Pancreas (tissue), 10 donors: ENCODE results near the gene GALNT1. TPM values are rescaled to one million over a fixed set of nuclear protein-coding genes. Genes with fewer than 3 reads are reported as not detected.

Experiments used
- ATAC-seq, 4 donors: fragments of 200-7000 bp; cut with Tn5 transposase; one replicate each; pipeline versions ENCODE4 v1.8.0 to v1.9.1; 2020; ENCODE audit warnings: mild to moderate bottlenecking in 4 of 4, moderate library complexity in 4 of 4
- DNase-seq, 6 donors: peaks; one replicate each; pipeline ENCODE4 v3.0.0-alpha.2; 2020
- FAIRE-seq: peaks from 2 replicates; lab custom pipeline; 2012; peaks lifted over from hg19 to GRCh38; lab: Jason Lieb, UNC
- H3K27ac ChIP-seq, 4 donors: fragments of 200-600 bp; sonication (generic); 1 replicate in 3 of 4; 2 replicates in 1 of 4; pipeline versions ENCODE4 v1.5.0 to v1.8.0; 2020
- H3K27me3 ChIP-seq, 4 donors: fragments of 200-600 bp; one replicate each; pipeline ENCODE4 v1.8.0; 2021
- H3K36me3 ChIP-seq, 3 donors: fragments of 200-600 bp; sonication (generic) in 1 of 3; one replicate each; pipeline versions ENCODE4 v1.5.0 to v1.8.0; 2020 to 2021
- H3K4me1 ChIP-seq, 3 donors: fragments of 200-600 bp; one replicate each; pipeline ENCODE4 v1.8.0; 2021
- H3K4me3 ChIP-seq, 4 donors: fragments of 200-600 bp; sonication (generic) in 2 of 4; one replicate each; pipeline versions ENCODE4 v1.5.0 to v1.8.0; 2020 to 2021
- H3K9me3 ChIP-seq, 4 donors: fragments of 200-600 bp; one replicate each; pipeline ENCODE4 v1.8.0; 2021
- WGBS, 2 donors: extraction: QIAGEN DNeasy Blood & Tissue Kit; methylation state at CpG; one replicate each; pipeline ENCODE4 v1.1.7; 2013; 5-methylcytosine and 5-hydroxymethylcytosine counted together
- intact Hi-C, 3 donors: fragments of 100-400 bp; cut with DNase I; formaldehyde crosslinking; loops; one replicate each; pipeline versions ENCODE4 v1.11.1 to v1.14.2; 2022
- polyA plus RNA-seq, 2 donors: library from polyadenylated mRNA; stranded (reverse); fragments of 200-250 nt; gene quantifications; one replicate each; pipeline ENCODE4 v1.2.3, GENCODE V29; 2013
- total RNA-seq, 6 donors: library from RNA; stranded (reverse); fragmentation: NEBNext Ultra II Directional in 4 of 6; extraction: Animal tissue kit (Norgen Biotek cat#: 25700) in 4 of 6; gene quantifications; one replicate each; pipeline versions ENCODE4 v1.2.1 to v1.2.4, GENCODE V29; 2021 to 2023
- TF ChIP-seq, protein P1 (sequence below), 4 donors: fragments of 200-600 bp; sonication (generic) in 3 of 4; IDR thresholded peaks; one replicate each; pipeline versions ENCODE4 v1.5.0 to v1.8.0; 2021; ENCODE audit warnings: antibody characterized with exemption in 4 of 4
- donor health status: healthy with polysubstance abuse.
- donor health status: DM: no; HTN: no; CAD: no; lungs with moderate emphysema.
- donor health status: DM: no; HTN: no; CAD: no.
- donor health status: control.
- donor health status: control.
- donor health status: Bipolar disorder and iron deficiency.
- donor health status: DM: yes; HTN: yes; CAD: no.
- donor health status: DM: no; HTN: no; CAD: no.
- donor health status: DM: no; HTN: no; CAD: no.
- donor health status: DM: yes; HTN: yes; CAD: no.

GALNT1 gene
- total and polyA plus RNA-seq, 8 donors: 6.8 to 59.6 (median 25.8) TPM

DNA sequence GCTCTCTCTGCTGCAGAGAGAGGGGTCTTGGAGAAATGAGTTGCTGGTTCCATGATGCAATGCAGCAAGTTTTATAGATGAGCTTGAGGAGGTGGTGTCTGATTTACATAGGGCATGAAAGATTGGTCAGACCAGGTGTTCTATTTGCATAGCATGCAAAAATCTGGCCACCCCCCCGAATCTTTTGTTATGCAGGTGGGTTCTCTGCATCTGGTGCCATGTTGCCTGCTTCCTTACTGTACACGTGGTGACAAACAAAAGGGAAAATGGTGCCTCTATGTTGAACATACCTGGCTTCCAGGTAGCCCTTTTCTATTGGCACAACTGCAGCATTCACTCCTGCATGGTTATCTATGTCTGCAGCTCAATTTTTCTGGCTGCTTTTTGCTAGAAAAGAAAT lies 169.4 kb downstream of the GALNT1 start:
- no peak for FAIRE-seq
- Histone ChIP-seq H3K9me3 (no peaks in the 10 kb centered on the region), H3K36me3 (no peaks in the 10 kb centered on the region), H3K4me3 (no peak overlapping the region), H3K27ac (no peak overlapping the region), H3K27me3 (no peaks in the 10 kb centered on the region), H3K4me1 (no peaks in the 10 kb centered on the region)
- WGBS, 2 donors: 49 to 60% methylated on average over 2 of the region's 2 CpGs
- no peak for ATAC-seq
- intact Hi-C loops: loop anchor here in 2 of 3 donors (10.0 kb wide), 2 partner anchors 194 to 534 kb away; no protein-coding TSS in a partner anchor
- TF ChIP-seq, protein P1, sequence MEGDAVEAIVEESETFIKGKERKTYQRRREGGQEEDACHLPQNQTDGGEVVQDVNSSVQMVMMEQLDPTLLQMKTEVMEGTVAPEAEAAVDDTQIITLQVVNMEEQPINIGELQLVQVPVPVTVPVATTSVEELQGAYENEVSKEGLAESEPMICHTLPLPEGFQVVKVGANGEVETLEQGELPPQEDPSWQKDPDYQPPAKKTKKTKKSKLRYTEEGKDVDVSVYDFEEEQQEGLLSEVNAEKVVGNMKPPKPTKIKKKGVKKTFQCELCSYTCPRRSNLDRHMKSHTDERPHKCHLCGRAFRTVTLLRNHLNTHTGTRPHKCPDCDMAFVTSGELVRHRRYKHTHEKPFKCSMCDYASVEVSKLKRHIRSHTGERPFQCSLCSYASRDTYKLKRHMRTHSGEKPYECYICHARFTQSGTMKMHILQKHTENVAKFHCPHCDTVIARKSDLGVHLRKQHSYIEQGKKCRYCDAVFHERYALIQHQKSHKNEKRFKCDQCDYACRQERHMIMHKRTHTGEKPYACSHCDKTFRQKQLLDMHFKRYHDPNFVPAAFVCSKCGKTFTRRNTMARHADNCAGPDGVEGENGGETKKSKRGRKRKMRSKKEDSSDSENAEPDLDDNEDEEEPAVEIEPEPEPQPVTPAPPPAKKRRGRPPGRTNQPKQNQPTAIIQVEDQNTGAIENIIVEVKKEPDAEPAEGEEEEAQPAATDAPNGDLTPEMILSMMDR (IDR thresholded peaks at IDR 0.05): no peak
- no peak for DNase-seq

DNA sequence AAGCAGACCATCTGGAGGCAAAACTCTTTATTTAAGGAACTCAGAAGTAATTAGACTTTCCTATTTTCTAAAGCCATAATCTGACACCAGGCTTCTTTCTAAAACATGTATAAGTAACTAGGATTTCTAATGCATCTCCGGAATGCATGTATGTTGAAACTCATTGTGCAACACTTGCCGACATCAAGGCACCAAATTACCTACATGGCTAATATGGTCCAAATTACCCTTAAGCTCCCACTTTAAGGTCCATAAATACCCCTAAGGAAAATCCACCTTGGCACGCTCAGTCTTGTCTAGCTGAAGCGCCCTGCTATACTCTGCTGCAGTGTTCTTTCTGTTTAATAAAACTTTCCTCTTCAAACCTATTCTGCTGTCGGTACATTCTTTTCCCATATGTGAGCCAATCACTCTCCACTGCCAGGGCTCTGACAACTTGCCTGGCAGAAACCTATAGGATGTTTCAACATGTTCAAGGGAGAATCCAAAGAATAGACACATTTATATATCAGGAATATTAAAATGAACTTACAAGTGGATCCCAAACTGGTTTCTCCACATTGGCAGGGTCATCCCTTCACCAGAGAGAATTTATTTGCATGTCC lies 171.9 kb downstream of the GALNT1 start:
- no peaks in the 10 kb centered on the region for H3K4me1 ChIP-seq
- H3K9me3 ChIP-seq: no peaks in the 10 kb centered on the region
- TF ChIP-seq, protein P1 (IDR thresholded peaks at IDR 0.05): no peak
- no peaks in the 10 kb centered on the region for H3K36me3 ChIP-seq
- H3K27me3 ChIP-seq: no peaks in the 10 kb centered on the region
- no peak for DNase-seq
- intact Hi-C loops: loop anchor here in 2 of 3 donors (10.0 kb wide), 2 partner anchors 191 to 531 kb away; no protein-coding TSS in a partner anchor
- H3K27ac ChIP-seq: no peak overlapping the region
- H3K4me3 ChIP-seq: no peak overlapping the region
- no peak for FAIRE-seq
- WGBS, 2 donors: 79 to 81% methylated on average over 5 of the region's 5 CpGs
- ATAC-seq: no peak

DNA sequence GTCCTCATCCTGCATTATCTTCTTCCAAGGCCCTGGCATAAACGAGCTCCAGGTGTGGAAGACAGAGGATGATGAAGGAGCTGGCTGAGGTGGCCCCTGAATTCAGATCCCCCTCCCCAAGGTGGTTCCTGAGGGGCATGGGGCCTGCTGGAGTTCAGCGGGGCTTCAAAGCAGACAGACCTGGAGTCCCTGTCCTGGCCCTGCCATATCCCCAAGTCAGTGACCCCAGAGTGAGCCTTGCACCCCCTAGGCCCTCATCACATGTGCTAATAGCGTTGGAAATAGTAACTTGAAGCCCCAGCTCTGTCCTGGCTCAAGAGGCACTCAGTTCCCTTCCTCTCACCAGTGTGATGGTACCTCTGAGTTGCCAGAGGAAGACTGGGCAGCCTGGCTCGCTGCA lies 172.9 kb downstream of the GALNT1 start:
- WGBS, 2 donors: 55 to 64% methylated on average over 4 of the region's 4 CpGs
- Histone ChIP-seq H3K4me3 (no peak overlapping the region), H3K9me3 (no peaks in the 10 kb centered on the region), H3K27me3 (no peaks in the 10 kb centered on the region), H3K4me1 (no peaks in the 10 kb centered on the region), H3K27ac (no peak overlapping the region), H3K36me3 (no peaks in the 10 kb centered on the region)
- ATAC-seq: no peak
- intact Hi-C loops: loop anchor here in 2 of 3 donors (10.0 kb wide), 2 partner anchors 190 to 530 kb away; no protein-coding TSS in a partner anchor
- FAIRE-seq: no peak
- TF ChIP-seq, protein P1 (IDR thresholded peaks at IDR 0.05): no peak
- no peak for DNase-seq

DNA sequence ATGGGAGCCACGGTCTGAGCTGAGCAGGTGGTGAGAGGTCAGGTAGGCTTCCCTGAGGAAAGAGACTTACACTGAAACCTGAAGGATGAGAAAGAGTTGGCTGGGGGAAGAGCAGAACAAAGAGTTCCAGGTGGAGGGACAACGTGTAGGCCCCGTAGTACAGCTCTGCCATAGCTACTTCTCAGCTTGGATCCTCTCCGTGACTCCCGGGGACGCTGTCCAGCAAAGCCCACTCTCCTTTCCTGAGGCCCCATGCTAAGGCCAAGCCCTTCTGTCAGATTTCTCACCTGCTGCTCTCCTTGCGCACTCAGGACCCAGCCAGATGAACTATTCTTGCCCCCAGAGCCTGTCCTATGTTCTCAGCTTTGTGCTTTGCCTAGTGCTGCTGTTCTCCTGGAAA lies 173.8 kb downstream of the GALNT1 start:
- ATAC-seq (no peak), FAIRE-seq (no peak), DNase-seq (no peak)
- Histone ChIP-seq H3K27me3 (no peaks in the 10 kb centered on the region), H3K4me3 (no peak overlapping the region), H3K27ac (no peak overlapping the region), H3K36me3 (no peaks in the 10 kb centered on the region), H3K4me1 (no peaks in the 10 kb centered on the region), H3K9me3 (no peaks in the 10 kb centered on the region)
- TF ChIP-seq, protein P1 (IDR thresholded peaks at IDR 0.05): no peak
- intact Hi-C loops: loop anchor here in 2 of 3 donors (10.0 kb wide), 2 partner anchors 189 to 529 kb away; no protein-coding TSS in a partner anchor
- 46 to 54% methylated on average over 7 of the region's 7 CpGs for WGBS, 2 donors
